Measurements from ENCODE around the gene L3HYPDH. TPM values are rescaled to one million over a fixed set of nuclear protein-coding genes. Genes with fewer than 3 reads are reported as not detected.

L3HYPDH gene
- total RNA-seq = 30.2 and 31.0 TPM in 2 replicates
- polyA plus RNA-seq = 26.2 and 27.3 TPM in 2 replicates
- 15.6 and 19.0 TPM in 2 replicates for polyA plus RNA-seq (2011; cell fraction: cytosol; rRNA removed)
- 95.0 and 140 TPM in 2 replicates for polyA plus RNA-seq (2011; cell fraction: nucleus; rRNA removed)
- polyA plus RNA-seq (2012) = 24.8 and 27.0 TPM in 2 replicates
- 18.5 and 21.9 TPM in 2 replicates for polyA minus RNA-seq
- 19.9 TPM for polyA minus RNA-seq (2011; cell fraction: cytosol; rRNA and poly(A)+ RNA removed)
- polyA minus RNA-seq (2011; cell fraction: nucleus; rRNA and poly(A)+ RNA removed) = 57.3 and 59.8 TPM in 2 replicates
- Bru-seq, nascent RNA = percentile 86 among the genes with signal in this experiment
- BruChase-seq, experiment 1, labeled RNA remaining after a 6-hour chase = percentile 82 among the genes with signal in this experiment
- percentile 90 among the genes with signal in this experiment for BruChase-seq, experiment 2, labeled RNA remaining after a 2-hour chase
- long read RNA-seq, transcript L3HYPDH-201 (5 exons, 1,527 nt) = major isoform, 64 of 87 reads
- long read RNA-seq, partial matches to known transcripts = 6 of 87 reads
- long read RNA-seq, other reads (novel, unspliced or antisense) = 17 of 87 reads

- Histone ChIP-seq H3K4me1 (ENCODE audit: control insufficient read depth, extremely low read depth, insufficient read depth, low read length) (peaks cover 31% of the 10 kb centered on the region), H3K36me3 (ENCODE audit: control insufficient read depth in 2 of 2, extremely low read depth in 1 of 2, insufficient read depth in 2 of 2, low read length in 2 of 2) (peaks cover 0 to 3% of the 10 kb centered on the region in 2 experiments), H3K9ac (replicated peaks; ENCODE audit: extremely low read depth, insufficient read depth, low read length) (peak within 1 kb of the TSS; percentile 97), H3K79me2 (ENCODE audit: control insufficient read depth, insufficient read depth, low read length) (peaks cover 60% of the 10 kb centered on the region), H3K27ac (ENCODE audit: insufficient read depth, low read depth, low read length) (peak within 1 kb of the TSS; percentile 80), H3K9me1 (replicated peaks; ENCODE audit: control insufficient read depth, extremely low read depth, insufficient read depth, low read length) (no peaks in the 10 kb centered on the region), H3K27me3 (ENCODE audit: control insufficient read depth in 2 of 2, insufficient read depth in 2 of 2, low read length in 2 of 2) (no peaks in the 10 kb centered on the region), H3K9me3 (replicated peaks; ENCODE audit: control insufficient read depth, insufficient read depth, low read length) (no peaks in the 10 kb centered on the region), H3K4me3 (replicated peaks in 1 of 3; ENCODE audit: insufficient read depth in 1 of 3, low read depth in 1 of 3, low read length in 3 of 3) (peak within 1 kb of the TSS; percentile 70 to 98 (median 96)), H4K20me1 (replicated peaks; ENCODE audit: control insufficient read depth, extremely low read depth, insufficient read depth, low read length) (no peaks in the 10 kb centered on the region), H2AFZ (ENCODE audit: low read depth, low read length) (peak within 1 kb of the TSS; percentile 93), H3K4me2 (ENCODE audit: insufficient read depth, low read length) (peak within 1 kb of the TSS; percentile 93)
- dilution Hi-C loops (cut with MboI; ENCODE audit: extremely low pct_ligation_motif_present, low sequenced_read_pairs) (no loop called here), intact Hi-C loops (cut with micrococcal nuclease) (loop anchor here (1.0 to 5.0 kb wide), 10 partner anchors 77 to 1057 kb away; partner anchors contain the start of genes DAAM1, KIAA0586, PCNX4 and PPM1A)
- POLR2A ChIA-PET = interaction anchor here (1.1 kb wide), 1 partner anchor 296 kb away, joined by 7 read pairs; the partner anchor contains the start of gene DAAM1
- BruUV-seq (replicated peaks) = no TSS peak
- TF ChIP-seq MYC (IDR thresholded peaks at IDR 0.05; ENCODE audit: low read depth, low read length) (peak; percentile 77), POLR2AphosphoS5 (IDR thresholded peaks at IDR 0.05; ENCODE audit: insufficient read depth, low read depth, low read length) (peak; percentile 92), POLR2A (IDR thresholded peaks at IDR 0.05; ENCODE audit: low read depth, low read length) (peak; percentile 92), CTCF (IDR thresholded peaks at IDR 0.05; ENCODE audit: extremely low read depth in 1 of 2, insufficient read depth in 1 of 2, low read depth in 1 of 2, low read length in 2 of 2) (peak; percentile 62 to 85), GATA2 (IDR thresholded peaks at IDR 0.05; ENCODE audit: insufficient read depth, insufficient read length, low read depth, low read length) (no peak), MAX (IDR thresholded peaks at IDR 0.05; ENCODE audit: insufficient read depth, insufficient read length) (peak; percentile 88), JUN (IDR thresholded peaks at IDR 0.05; ENCODE audit: borderline replicate concordance, insufficient read depth, insufficient read length, low read depth) (no peak)
- CTCF ChIA-PET = interaction anchor here (0.6 to 2.5 kb wide), 16 partner anchors 10 to 414 kb away, joined by 3 to 24 read pairs (median 4); partner anchors contain the start of gene CCDC175
- DNase-seq (ENCODE audit: low read depth, low spot score) (peak; percentile 96), FAIRE-seq (peak; percentile 75)
These were observed at the start of gene L3HYPDH, which contains the start of gene JKAMP for GRCh38 chr14:59483819-59484638. TSS of gene L3HYPDH (minus strand) at chr14:59484408. CDS start at chr14:59484316, 92 bp downstream. TSS of gene JKAMP (plus strand) at chr14:59484517. CDS start at chr14:59484590, 73 bp downstream.

Data from endothelial cell of umbilical vein (primary cell).